Fibroblast of peridontal ligament (primary cell): Measurements from ENCODE around the gene KIRREL3.
A peak's percentile ranks its signal among the peaks of the same experiment; 100 is the strongest.

Experiments
- DNase-seq: peaks from one replicate; pipeline ENCODE4 v3.0.0-alpha.2; 2010; ENCODE audit errors: extremely low read depth

Gene KIRREL3

GRCh38 chr11:126669416-126669815, 331.2 kb downstream of the KIRREL3 start:
- peak; percentile 56 for DNase-seq

- DNase-seq = no peak
These were observed 335.9 kb downstream of the KIRREL3 start for GRCh38 chr11:126664643-126665042.

GRCh38 chr11:126663749-126664592, 336.6 kb downstream of the KIRREL3 start:
- no peak for DNase-seq

- DNase-seq = no peak
These were observed 338.4 kb downstream of the KIRREL3 start for GRCh38 chr11:126662035-126662790.

- DNase-seq = peak; percentile 48
These were observed 339.7 kb downstream of the KIRREL3 start for GRCh38 chr11:126660761-126661425.

GRCh38 chr11:126660321-126660720, 340.2 kb downstream of the KIRREL3 start:
- DNase-seq = no peak

GRCh38 chr11:126658306-126659056, 342.1 kb downstream of the KIRREL3 start:
- no peak for DNase-seq

GRCh38 chr11:126655807-126656128, 344.8 kb downstream of the KIRREL3 start:
- DNase-seq = no peak

- DNase-seq = no peak
These were observed 345.4 kb downstream of the KIRREL3 start for GRCh38 chr11:126654886-126655806.

- no peak for DNase-seq
These were observed 347.5 kb downstream of the KIRREL3 start for GRCh38 chr11:126653040-126653439.

GRCh38 chr11:126647735-126648134, 352.8 kb downstream of the KIRREL3 start:
- DNase-seq = peak; percentile 78

- peak; percentile 57 for DNase-seq
These were observed 353.6 kb downstream of the KIRREL3 start for GRCh38 chr11:126646701-126647557.

- peak; percentile 28 for DNase-seq
These were observed 355.4 kb downstream of the KIRREL3 start for GRCh38 chr11:126645186-126645585.

- no peak for DNase-seq
These were observed 360.4 kb downstream of the KIRREL3 start for GRCh38 chr11:126640186-126640585.

- no peak for DNase-seq
These were observed 360.9 kb downstream of the KIRREL3 start for GRCh38 chr11:126639692-126640091.

GRCh38 chr11:126638648-126639047, 361.9 kb downstream of the KIRREL3 start:
- DNase-seq = no peak

- peak; percentile 96 for DNase-seq
These were observed 362.8 kb downstream of the KIRREL3 start for GRCh38 chr11:126637795-126638175.

- DNase-seq = peak; percentile 45
These were observed 363.4 kb downstream of the KIRREL3 start for GRCh38 chr11:126636911-126637794.

- DNase-seq = no peak
These were observed 365.1 kb downstream of the KIRREL3 start for GRCh38 chr11:126635511-126635910.
